Naive B cell (primary cell): ENCODE results near the gene POLQ. TPM values are rescaled to one million over a fixed set of nuclear protein-coding genes. Genes with fewer than 3 reads are reported as not detected.
"Not testable (repeated sequence)": the region's sequence is repeated elsewhere in the genome, so short reads cannot be mapped to it uniquely, and the experiment has no call there.

Experiments
- ATAC-seq, 2 donors: fragments of 150-1000 bp; cut with Tn5 transposase; 2 replicates each; pipeline ENCODE4 v1.10.0; 2021; ENCODE audit warnings: low read depth in 2 of 2, mild to moderate bottlenecking in 2 of 2, moderate library complexity in 2 of 2
- DNase-seq: peaks from one replicate; pipeline ENCODE4 v3.0.0; 2022
- H3K27ac Mint-ChIP-seq, 6 donors: one replicate each; pipeline ENCODE4 v1.8.0; 2020 to 2022; ENCODE audit warnings: mild to moderate bottlenecking in 6 of 6, mixed read lengths in 6 of 6, moderate library complexity in 5 of 6, inconsistent platforms in 2 of 6
- H3K27me3 Mint-ChIP-seq, 3 donors: one replicate each; pipeline ENCODE4 v1.8.0; 2021 to 2022; ENCODE audit warnings: mixed read lengths in 3 of 3, mild to moderate bottlenecking in 1 of 3
- H3K36me3 Mint-ChIP-seq, 2 donors: one replicate each; pipeline ENCODE4 v1.8.0; 2020 to 2022; ENCODE audit warnings: mixed read lengths in 2 of 2, inconsistent platforms in 1 of 2, mild to moderate bottlenecking in 1 of 2
- H3K4me1 Mint-ChIP-seq, 3 donors: one replicate each; pipeline ENCODE4 v1.8.0; 2020 to 2022; ENCODE audit warnings: mixed read lengths in 3 of 3, inconsistent platforms in 1 of 3, mild to moderate bottlenecking in 1 of 3, moderate library complexity in 1 of 3
- H3K4me3 Mint-ChIP-seq, 8 donors: one replicate each; pipeline ENCODE4 v1.8.0; 2020 to 2022; ENCODE audit warnings: mild to moderate bottlenecking in 8 of 8, mixed read lengths in 8 of 8, moderate library complexity in 8 of 8, inconsistent platforms in 2 of 8
- H3K9me3 Mint-ChIP-seq, 7 donors: one replicate each; pipeline ENCODE4 v1.8.0; 2020 to 2022; ENCODE audit warnings: mixed read lengths in 7 of 7, mild to moderate bottlenecking in 5 of 7, inconsistent platforms in 2 of 7, moderate library complexity in 1 of 7
- polyA plus RNA-seq, 6 donors: library from polyadenylated mRNA; unstranded; fragments of 300-500 nt; fragmentation: Illumina TruSeq; gene quantifications; one replicate each; pipeline ENCODE4 v1.2.3, GENCODE V29; 2021; ENCODE audit warnings: low read depth in 6 of 6

The POLQ gene
- polyA plus RNA-seq, 6 donors from 2014 or later: 0.09 to 0.28 (median 0.12) TPM; not detected in 3

DNA sequence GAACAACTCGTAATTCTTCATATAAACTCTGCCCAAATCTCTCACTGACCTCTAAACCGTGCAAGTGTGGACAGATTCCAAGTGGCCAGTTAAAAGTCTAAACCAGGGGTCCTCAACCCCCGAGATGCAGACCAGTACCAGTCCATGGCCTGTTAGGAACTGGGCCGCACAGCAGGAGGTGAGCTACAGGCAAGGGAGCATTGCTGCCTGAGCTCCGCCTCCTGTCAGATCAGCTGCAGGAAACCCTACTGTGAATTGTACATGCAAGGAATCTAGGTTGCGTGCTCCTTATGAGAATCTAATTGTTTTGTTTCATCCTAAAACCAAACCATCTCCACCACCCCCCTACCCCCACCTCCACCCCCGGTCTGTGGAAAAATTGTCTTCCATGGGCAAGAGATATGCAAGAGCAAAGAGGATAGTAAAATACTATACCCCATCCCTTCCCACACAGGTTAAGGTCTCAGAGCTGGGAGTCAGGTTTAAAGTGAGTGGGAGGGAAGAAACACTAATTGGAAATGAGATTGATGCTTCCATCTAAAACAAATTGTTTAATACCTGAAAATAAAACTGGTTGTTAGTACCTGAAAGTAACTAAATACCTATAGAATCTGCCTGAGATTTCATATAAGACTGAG is 54.0 kb downstream of the POLQ start:
- Mint-ChIP-seq H3K4me3 (no peak overlapping the region), H3K9me3 (no peaks in the 10 kb centered on the region), H3K36me3 (no peaks in the 10 kb centered on the region), H3K4me1 (no peaks in the 10 kb centered on the region), H3K27me3 (no peaks in the 10 kb centered on the region), H3K27ac (no peak overlapping the region)
- no peak for ATAC-seq
- DNase-seq: no peak

DNA sequence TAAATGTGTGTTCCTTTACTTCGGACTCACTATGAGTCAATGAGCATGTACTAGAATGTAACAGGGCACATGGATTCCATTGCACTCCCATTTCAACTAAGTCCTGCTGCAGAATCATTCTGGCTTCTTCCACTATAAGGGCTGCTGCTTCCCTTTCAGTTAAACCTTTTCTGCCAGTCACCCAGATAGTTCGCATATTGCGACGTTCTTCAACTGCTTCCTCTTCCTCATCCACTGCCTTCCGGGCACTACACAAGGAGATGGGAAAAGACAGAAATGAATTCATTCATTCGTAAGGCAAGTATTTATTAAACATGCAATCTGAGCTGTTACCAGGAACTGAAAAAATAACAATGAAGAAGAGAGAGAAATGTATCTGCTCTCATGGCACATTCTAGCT is 55.6 kb downstream of the POLQ start:
- Mint-ChIP-seq H3K36me3 (no peaks in the 10 kb centered on the region), H3K27me3 (no peaks in the 10 kb centered on the region), H3K27ac (no peak overlapping the region), H3K4me1 (no peaks in the 10 kb centered on the region), H3K9me3 (no peaks in the 10 kb centered on the region), H3K4me3 (no peak overlapping the region)
- DNase-seq (no peak), ATAC-seq (no peak)

DNA sequence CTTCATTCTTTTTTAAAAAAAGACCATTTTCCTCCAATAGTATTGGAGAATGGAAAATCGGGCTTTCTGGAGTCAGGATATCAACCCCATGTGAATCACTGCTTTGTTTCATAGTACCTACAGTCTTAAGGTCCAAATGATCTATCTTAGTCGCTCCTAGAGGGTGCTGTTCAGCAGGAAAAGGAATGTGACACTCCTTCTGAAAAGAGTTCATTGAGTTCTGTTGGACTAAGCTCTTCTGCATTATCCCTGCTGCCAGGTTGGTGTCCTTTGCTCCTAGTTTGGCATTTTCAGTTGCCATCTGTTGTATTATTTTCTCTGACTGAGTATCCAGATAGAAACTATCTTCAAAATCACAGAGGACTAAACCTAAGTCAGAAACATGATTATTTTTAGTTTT is 57.2 kb downstream of the POLQ start:
- Mint-ChIP-seq H3K36me3 (no peaks in the 10 kb centered on the region), H3K9me3 (no peaks in the 10 kb centered on the region), H3K27me3 (no peaks in the 10 kb centered on the region), H3K4me1 (no peaks in the 10 kb centered on the region), H3K4me3 (no peak overlapping the region), H3K27ac (no peak overlapping the region)
- ATAC-seq (no peak), DNase-seq (no peak)

DNA sequence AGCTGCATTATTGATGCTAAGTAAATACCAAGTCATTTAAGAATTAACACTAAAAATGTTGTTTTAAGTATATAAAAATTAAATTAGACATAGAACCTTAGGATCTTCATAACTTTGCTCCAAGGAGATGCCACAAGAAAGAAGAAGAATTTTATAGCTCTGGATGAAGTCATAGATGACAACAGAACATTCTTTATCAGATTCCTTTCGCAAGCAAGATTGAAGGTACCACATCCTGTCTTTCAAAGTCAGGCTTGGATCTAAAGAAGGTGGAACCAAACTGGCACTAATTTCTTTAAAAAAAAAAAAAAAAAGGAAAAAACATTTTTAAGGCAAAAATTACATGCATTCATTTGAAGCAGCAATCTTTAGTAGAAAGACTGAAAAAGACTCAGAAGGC is 62.5 kb downstream of the POLQ start:
- Mint-ChIP-seq H3K36me3 (no peaks in the 10 kb centered on the region), H3K4me1 (no peaks in the 10 kb centered on the region), H3K27me3 (no peaks in the 10 kb centered on the region), H3K9me3 (no peaks in the 10 kb centered on the region), H3K27ac (no peak overlapping the region), H3K4me3 (no peak overlapping the region)
- DNase-seq: no peak
- ATAC-seq: no peak

DNA sequence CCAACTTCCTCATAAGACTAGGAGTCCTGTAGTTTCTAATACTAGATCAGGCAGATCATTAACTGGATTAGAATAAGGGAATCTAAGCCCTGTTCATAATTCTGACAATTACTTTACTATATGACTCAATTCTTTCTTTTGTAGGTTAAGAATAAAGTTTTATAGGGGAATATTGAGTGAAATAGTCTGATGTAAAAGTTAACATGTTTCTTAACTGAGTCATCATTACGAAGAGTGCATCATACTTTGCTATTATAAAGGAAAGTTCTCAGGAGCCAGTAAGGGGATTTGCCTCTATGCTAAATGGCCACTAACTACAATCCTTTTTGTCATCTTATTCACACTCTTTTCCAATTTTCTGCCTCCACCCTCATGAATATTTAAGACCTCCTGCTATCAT is 63.1 kb downstream of the POLQ start:
- H3K27me3 Mint-ChIP-seq: no peaks in the 10 kb centered on the region
- H3K9me3 Mint-ChIP-seq: no peaks in the 10 kb centered on the region
- H3K27ac Mint-ChIP-seq: no peak overlapping the region
- ATAC-seq: no peak
- no peaks in the 10 kb centered on the region for H3K36me3 Mint-ChIP-seq
- DNase-seq: no peak
- H3K4me3 Mint-ChIP-seq: no peak overlapping the region
- H3K4me1 Mint-ChIP-seq: no peaks in the 10 kb centered on the region

DNA sequence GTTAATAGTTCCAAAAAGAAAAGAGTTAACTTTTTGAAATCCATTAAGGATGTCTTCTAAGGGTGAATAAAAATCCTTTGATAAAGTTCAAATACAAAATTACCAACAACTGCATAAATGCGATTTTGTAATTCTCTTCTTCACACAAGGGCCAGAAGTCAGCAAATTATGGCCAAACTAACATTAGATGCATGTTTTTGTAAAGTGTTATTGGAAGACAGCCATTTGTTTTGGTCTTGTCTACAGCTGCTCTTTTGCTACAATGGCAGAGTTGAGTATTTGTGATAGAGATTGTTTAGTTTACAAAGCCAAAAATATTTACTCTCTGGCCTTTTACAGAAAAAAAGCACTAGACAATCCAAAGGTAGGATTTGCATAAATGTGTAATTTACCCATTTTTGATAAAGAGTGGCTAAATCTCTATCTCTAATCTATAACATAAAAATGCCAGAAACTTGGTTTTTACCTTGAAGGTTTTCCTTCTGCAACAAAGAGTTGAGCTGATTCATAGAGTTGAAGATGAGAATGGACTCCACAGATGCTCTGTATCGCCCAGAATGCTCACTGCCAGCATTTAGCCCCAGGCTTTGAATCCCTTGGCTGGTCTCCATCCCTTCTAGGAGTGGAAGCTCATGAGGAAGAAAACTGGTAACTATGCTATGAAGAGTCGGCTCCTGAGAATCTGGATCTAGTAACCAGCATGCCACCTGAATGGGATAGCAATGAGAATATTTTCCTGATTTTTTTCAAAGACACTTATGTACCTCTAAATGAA is 64.5 kb downstream of the POLQ start:
- DNase-seq (no peak), ATAC-seq (no peak)
- H3K4me3 Mint-ChIP-seq: no peak overlapping the region
- no peaks in the 10 kb centered on the region for H3K27me3 Mint-ChIP-seq
- no peaks in the 10 kb centered on the region for H3K36me3 Mint-ChIP-seq
- H3K27ac Mint-ChIP-seq: no peak overlapping the region
- no peaks in the 10 kb centered on the region for H3K9me3 Mint-ChIP-seq
- H3K4me1 Mint-ChIP-seq: no peaks in the 10 kb centered on the region

DNA sequence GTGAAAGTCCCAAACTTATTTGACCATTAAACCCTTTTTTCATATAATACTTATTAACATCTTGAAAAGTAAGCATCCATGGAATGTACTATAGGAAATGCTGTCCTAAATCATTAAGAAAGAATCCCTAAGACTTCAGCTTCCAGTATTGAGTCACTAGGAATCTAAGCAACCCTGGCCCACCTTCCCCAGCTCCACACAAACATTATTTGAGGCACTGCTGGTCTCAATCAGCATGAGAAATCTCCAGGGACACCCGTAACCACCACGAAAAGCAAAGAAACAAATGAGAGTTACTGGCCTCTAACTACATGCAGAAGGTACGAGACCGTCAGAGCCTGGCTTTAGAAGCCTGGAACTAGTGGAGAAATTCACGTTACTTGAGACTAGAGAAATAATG is 68.2 kb downstream of the POLQ start:
- H3K4me1 Mint-ChIP-seq: no peaks in the 10 kb centered on the region
- H3K27ac Mint-ChIP-seq: no peak overlapping the region
- no peaks in the 10 kb centered on the region for H3K9me3 Mint-ChIP-seq
- H3K4me3 Mint-ChIP-seq: no peak overlapping the region
- no peaks in the 10 kb centered on the region for H3K36me3 Mint-ChIP-seq
- no peak for ATAC-seq
- DNase-seq: no peak
- H3K27me3 Mint-ChIP-seq: no peaks in the 10 kb centered on the region

DNA sequence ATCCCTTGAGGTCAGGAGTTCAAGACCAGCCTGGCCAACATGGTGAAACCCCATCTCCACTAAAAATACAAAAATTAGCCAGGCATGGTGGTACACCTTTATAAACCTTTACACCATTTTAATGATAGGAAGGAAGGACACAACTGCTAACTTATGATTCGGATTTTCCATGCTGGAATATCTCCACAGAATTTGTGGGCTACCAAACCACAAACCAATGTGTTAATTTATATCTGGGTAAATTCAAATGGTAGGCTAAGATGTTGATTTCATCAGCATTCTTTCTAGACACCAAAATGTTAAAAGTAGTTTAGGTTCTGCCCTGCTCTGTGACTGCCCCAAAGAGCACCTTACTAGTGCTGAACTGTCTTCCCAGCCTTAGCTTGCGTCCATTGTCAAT is 72.8 kb downstream of the POLQ start:
- Mint-ChIP-seq H3K27me3 (no peaks in the 10 kb centered on the region), H3K4me1 (no peaks in the 10 kb centered on the region), H3K27ac (peak overlapping the region in 1 of 6 donors; percentile 9), H3K9me3 (no peaks in the 10 kb centered on the region), H3K4me3 (no peak overlapping the region), H3K36me3 (no peaks in the 10 kb centered on the region)
- DNase-seq: no peak
- no peak for ATAC-seq

DNA sequence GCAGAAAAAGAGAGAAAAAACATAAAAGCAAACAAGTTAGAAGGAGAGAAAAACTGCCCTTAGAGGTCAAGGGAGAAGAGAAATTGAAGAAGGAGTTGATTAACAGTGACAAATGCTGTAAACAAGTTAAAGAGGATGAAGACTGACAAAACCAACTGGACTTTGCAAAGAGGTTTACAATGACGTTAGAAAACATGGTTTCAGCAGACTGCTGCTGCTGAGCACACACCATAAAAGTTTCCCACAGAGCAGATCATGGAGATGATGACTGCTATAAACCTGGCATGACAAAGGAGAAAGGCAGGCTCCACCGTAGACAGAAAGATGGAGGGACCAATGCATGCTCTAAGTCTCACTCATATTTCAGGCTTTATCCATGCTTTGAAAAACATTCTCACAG is 78.7 kb downstream of the POLQ start:
- ATAC-seq: no peak
- no peak for DNase-seq
- Mint-ChIP-seq H3K27me3 (no peaks in the 10 kb centered on the region), H3K4me3 (no peak overlapping the region), H3K27ac (no peak overlapping the region), H3K9me3 (no peaks in the 10 kb centered on the region), H3K4me1 (no peaks in the 10 kb centered on the region), H3K36me3 (peaks cover 0 to 6% of the 10 kb centered on the region in 2 donors)

DNA sequence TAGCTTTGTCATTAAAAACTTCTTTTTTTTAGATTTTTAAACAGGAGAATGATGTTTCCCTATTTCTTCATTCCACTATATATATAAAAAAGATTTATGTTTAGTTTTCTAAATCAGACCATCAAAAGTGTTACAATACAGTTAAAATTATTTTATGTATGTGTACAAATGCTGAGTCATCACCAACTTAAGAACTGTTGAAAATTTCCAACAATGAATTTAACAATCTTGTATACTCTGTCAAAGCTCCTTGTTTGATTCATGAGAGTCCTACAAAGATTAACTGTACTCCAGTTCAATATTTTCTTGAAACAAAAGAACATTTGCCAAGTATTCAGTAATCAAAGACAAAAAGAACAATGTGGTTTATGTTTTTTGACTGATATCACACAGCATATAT is 82.0 kb downstream of the POLQ start:
- Mint-ChIP-seq H3K9me3 (no peaks in the 10 kb centered on the region), H3K27ac (no peak overlapping the region), H3K4me1 (no peaks in the 10 kb centered on the region), H3K4me3 (no peak overlapping the region), H3K36me3 (peaks cover 0 to 6% of the 10 kb centered on the region in 2 donors), H3K27me3 (no peaks in the 10 kb centered on the region)
- DNase-seq (no peak), ATAC-seq (no peak)

DNA sequence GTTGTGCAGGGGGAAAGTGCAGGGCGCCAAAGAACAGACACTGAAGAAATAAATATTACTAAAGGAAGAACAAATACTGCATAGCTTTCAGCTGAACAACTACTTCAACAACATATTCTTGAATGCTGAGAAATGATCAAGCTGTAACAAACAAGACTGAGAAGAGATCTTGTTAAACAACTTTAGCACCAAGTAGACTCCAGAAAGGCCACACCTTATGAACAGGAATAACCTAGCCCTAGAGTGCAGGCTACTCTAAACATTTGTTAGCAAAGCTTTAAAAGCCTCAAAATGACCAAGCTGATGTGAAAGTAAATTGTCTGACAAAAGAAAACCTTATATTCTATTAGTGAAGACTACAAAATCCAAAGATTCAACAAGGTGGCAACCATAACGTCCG is 83.2 kb downstream of the POLQ start:
- H3K36me3 Mint-ChIP-seq: peaks cover 0 to 6% of the 10 kb centered on the region in 2 donors
- no peak for DNase-seq
- no peaks in the 10 kb centered on the region for H3K4me1 Mint-ChIP-seq
- ATAC-seq: no peak
- no peak overlapping the region for H3K4me3 Mint-ChIP-seq
- no peaks in the 10 kb centered on the region for H3K27me3 Mint-ChIP-seq
- no peaks in the 10 kb centered on the region for H3K9me3 Mint-ChIP-seq
- no peak overlapping the region for H3K27ac Mint-ChIP-seq

DNA sequence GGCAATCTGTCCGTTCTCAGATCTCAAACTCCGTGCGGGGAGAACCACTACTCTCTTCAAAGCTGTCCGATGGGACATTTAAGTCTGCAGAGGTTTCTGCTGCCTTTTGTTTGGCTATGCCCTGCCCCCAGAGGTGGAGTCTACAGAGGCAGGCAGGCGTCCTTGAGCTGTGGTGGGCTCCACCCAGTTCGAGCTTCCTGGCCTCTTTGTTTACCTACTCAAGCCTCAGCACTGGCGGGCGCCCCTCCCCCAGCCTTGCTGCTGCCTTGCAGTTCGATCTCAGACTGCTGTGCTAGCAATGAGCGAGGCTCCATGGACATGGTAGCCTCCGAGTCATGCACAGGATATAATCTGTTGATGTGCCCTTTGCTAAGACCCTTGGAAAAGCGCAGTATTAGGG is 94.0 kb downstream of the POLQ start:
- H3K4me3 Mint-ChIP-seq, H3K9me3 Mint-ChIP-seq, H3K36me3 Mint-ChIP-seq, DNase-seq, H3K4me1 Mint-ChIP-seq, ATAC-seq, H3K27me3 Mint-ChIP-seq, H3K27ac Mint-ChIP-seq: not testable (repeated sequence)

DNA sequence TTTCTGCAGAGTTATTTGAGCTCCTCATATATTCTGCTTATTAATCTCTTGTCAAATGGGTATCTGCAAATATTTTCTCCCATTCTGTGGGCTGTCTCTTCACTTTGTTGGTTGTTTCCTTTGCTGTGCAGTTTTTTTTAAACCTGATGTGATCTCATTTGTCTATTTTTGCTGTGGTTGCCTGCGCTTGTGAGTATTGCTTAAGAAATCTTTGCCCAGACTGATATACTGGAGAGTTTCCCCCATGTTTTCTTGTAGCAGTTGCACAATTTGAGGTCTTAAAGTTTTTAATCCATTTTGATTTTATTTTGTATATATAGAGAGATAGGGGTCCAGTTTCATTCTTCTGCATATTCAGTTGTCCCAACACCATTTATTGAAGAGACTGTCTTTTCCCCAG is 102.3 kb downstream of the POLQ start:
- no peak for ATAC-seq
- no peaks in the 10 kb centered on the region for H3K4me1 Mint-ChIP-seq
- no peaks in the 10 kb centered on the region for H3K36me3 Mint-ChIP-seq
- no peak overlapping the region for H3K4me3 Mint-ChIP-seq
- H3K27ac Mint-ChIP-seq: peak overlapping the region in 1 of 6 donors; percentile 41
- peaks cover 0 to 2% (median 0%) of the 10 kb centered on the region in 7 donors for H3K9me3 Mint-ChIP-seq
- DNase-seq: no peak
- H3K27me3 Mint-ChIP-seq: no peaks in the 10 kb centered on the region

DNA sequence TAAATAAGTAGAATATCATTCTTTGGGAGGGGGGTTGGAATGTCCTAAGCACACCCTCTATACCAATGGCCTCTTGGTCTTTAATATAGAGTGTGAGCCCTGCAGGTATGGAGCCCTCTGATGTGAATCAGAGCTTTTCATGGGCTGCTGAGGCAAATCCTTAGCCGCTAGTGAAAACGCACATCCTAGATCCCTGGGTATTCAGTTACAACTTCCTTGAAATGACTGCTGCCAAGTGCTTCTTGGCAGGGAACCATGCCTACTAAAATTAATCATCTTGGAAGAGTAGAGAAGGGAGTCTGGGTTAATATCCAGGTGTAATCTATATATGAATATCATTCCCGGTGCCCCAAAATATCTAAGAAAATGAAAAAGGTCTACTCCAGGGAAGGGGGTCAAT is 109.1 kb downstream of the POLQ start:
- no peak overlapping the region for H3K27ac Mint-ChIP-seq
- DNase-seq: no peak
- H3K4me1 Mint-ChIP-seq: peaks cover 6 to 10% (median 6%) of the 10 kb centered on the region in 3 donors
- no peaks in the 10 kb centered on the region for H3K27me3 Mint-ChIP-seq
- no peaks in the 10 kb centered on the region for H3K9me3 Mint-ChIP-seq
- no peaks in the 10 kb centered on the region for H3K36me3 Mint-ChIP-seq
- H3K4me3 Mint-ChIP-seq: no peak overlapping the region
- ATAC-seq: no peak
